HEK293 (cell line): ENCODE results near the gene MBP.
"Not testable (repeated sequence)": the region's sequence is repeated elsewhere in the genome, so short reads cannot be mapped to it uniquely, and the experiment has no call there.

Source experiments
- CTCF ChIA-PET: fragments of 350-600 bp; formaldehyde crosslinking; extraction: SDS; loops from one replicate; lab custom pipeline; 2021; ENCODE audit warnings: antibody characterized with exemption; lab: Yijun Ruan, JAX
- POLR2A ChIA-PET: fragments of 300-600 bp; formaldehyde crosslinking; extraction: SDS; loops from one replicate; lab custom pipeline; 2020; ENCODE audit warnings: antibody characterized with exemption, inconsistent platforms; lab: Yijun Ruan, JAX
- H3K27ac ChIP-seq: fragments of 200-500 bp; sonication (Bioruptor generic); 2 replicates; pipeline ENCODE4 v1.5.1; 2014; ENCODE audit warnings: low read depth, low read length, control low read depth, inconsistent platforms; ENCODE audit errors: extremely low read depth
- H3K36me3 ChIP-seq, 2 experiments: fragments of 200-500 bp in 1 of 2; sonication (Bioruptor generic) in 1 of 2; 1 replicate in 1 of 2; 2 replicates in 1 of 2; pipeline ENCODE4 v1.5.1; 2014 to 2017; ENCODE audit warnings: inconsistent platforms in 2 of 2, low read length in 2 of 2; ENCODE audit not compliant: control insufficient read depth in 2 of 2, insufficient read depth in 1 of 2
- H3K4me1 ChIP-seq: fragments of 200-500 bp; sonication (Bioruptor generic); 2 replicates; pipeline ENCODE4 v1.5.1; 2014; ENCODE audit warnings: mild to moderate bottlenecking, low read length, inconsistent platforms; ENCODE audit not compliant: control insufficient read depth, insufficient read depth
- H3K4me3 ChIP-seq: 2 replicates; pipeline ENCODE4 v1.5.1; 2011; ENCODE audit warnings: low read depth, mild to moderate bottlenecking, control low read depth, low read length, moderate library complexity
- H3K9me3 ChIP-seq: fragments of 200-500 bp; sonication (Bioruptor generic); 2 replicates; pipeline ENCODE4 v1.5.1; 2014; ENCODE audit warnings: low read depth, low read length, inconsistent platforms; ENCODE audit not compliant: control insufficient read depth, insufficient read depth
- IKZF3 ChIP-seq: fragments of 450-650 bp; IDR thresholded peaks from 2 replicates; pipeline ENCODE4 v1.5.0; 2018; ENCODE audit warnings: missing biosample characterization, mild to moderate bottlenecking, missing genetic modification characterization, moderate library complexity
- KLF8 ChIP-seq: fragments of 450-650 bp; formaldehyde crosslinking; IDR thresholded peaks from 2 replicates; pipeline ENCODE4 v1.5.1; 2016; ENCODE audit warnings: missing biosample characterization, missing genetic modification characterization
- KLF9 ChIP-seq: fragments of 450-650 bp; formaldehyde crosslinking; IDR thresholded peaks from 2 replicates; pipeline ENCODE4 v1.5.1; 2016; ENCODE audit warnings: missing biosample characterization, missing genetic modification characterization, low read depth
- MEIS1 ChIP-seq: sonication (generic); formaldehyde crosslinking; IDR thresholded peaks from 2 replicates; pipeline ENCODE4 v1.8.1; 2022; ENCODE audit warnings: missing genetic modification reagents, mild to moderate bottlenecking, borderline replicate concordance
- SCRT2 ChIP-seq: fragments of 450-650 bp; formaldehyde crosslinking; IDR thresholded peaks from 2 replicates; pipeline ENCODE4 v1.5.1; 2016; ENCODE audit warnings: missing biosample characterization, missing genetic modification characterization
- YY2 ChIP-seq: fragments of 450-650 bp; formaldehyde crosslinking; IDR thresholded peaks from 2 replicates; pipeline ENCODE4 v1.5.1; 2016; ENCODE audit warnings: missing biosample characterization, missing genetic modification characterization
- ZNF140 ChIP-seq: fragments of 450-650 bp; formaldehyde crosslinking; IDR thresholded peaks from 2 replicates; pipeline ENCODE4 v1.5.1; 2016; ENCODE audit warnings: missing biosample characterization, missing genetic modification characterization
- ZNF19 ChIP-seq: fragments of 450-650 bp; formaldehyde crosslinking; IDR thresholded peaks from 2 replicates; pipeline ENCODE4; 2016; ENCODE audit warnings: missing biosample characterization, missing genetic modification characterization, low read depth
- ZNF280C ChIP-seq: fragments of 450-650 bp; formaldehyde crosslinking; IDR thresholded peaks from 2 replicates; pipeline ENCODE4 v1.5.1; 2016; ENCODE audit warnings: missing biosample characterization, missing genetic modification characterization
- ZNF341 ChIP-seq: fragments of 450-650 bp; formaldehyde crosslinking; IDR thresholded peaks from 2 replicates; pipeline ENCODE4; 2016; ENCODE audit warnings: low read depth, missing biosample characterization, missing genetic modification characterization
- ZNF391 ChIP-seq: fragments of 450-650 bp; formaldehyde crosslinking; IDR thresholded peaks from 2 replicates; pipeline ENCODE4 v1.5.1; 2016; ENCODE audit warnings: low read depth, missing biosample characterization, missing genetic modification characterization, borderline replicate concordance
- ZNF544 ChIP-seq: fragments of 450-650 bp; formaldehyde crosslinking; IDR thresholded peaks from 2 replicates; pipeline ENCODE4 v1.5.0; 2017; ENCODE audit warnings: missing biosample characterization, missing genetic modification characterization
- ZNF560 ChIP-seq: fragments of 450-650 bp; formaldehyde crosslinking; IDR thresholded peaks from 2 replicates; pipeline ENCODE4 v1.5.1; 2017; ENCODE audit warnings: missing biosample characterization, missing genetic modification characterization, borderline replicate concordance
- ZNF621 ChIP-seq: fragments of 450-650 bp; formaldehyde crosslinking; IDR thresholded peaks from 2 replicates; pipeline ENCODE4 v1.5.1; 2017; ENCODE audit warnings: missing biosample characterization, missing genetic modification characterization
- ZNF629 ChIP-seq: fragments of 450-650 bp; formaldehyde crosslinking; IDR thresholded peaks from 2 replicates; pipeline ENCODE4 v1.5.1; 2017; ENCODE audit warnings: missing biosample characterization, missing genetic modification characterization
- ZNF639 ChIP-seq: fragments of 450-650 bp; formaldehyde crosslinking; IDR thresholded peaks from 2 replicates; pipeline ENCODE4 v1.5.1; 2016; ENCODE audit warnings: missing biosample characterization, missing genetic modification characterization
- ZNF837 ChIP-seq: fragments of 450-650 bp; formaldehyde crosslinking; IDR thresholded peaks from 2 replicates; pipeline ENCODE4 v1.5.1; 2016; ENCODE audit warnings: missing biosample characterization, missing genetic modification characterization
- TF ChIP-seq, protein P1 (sequence below): fragments of 450-650 bp; formaldehyde crosslinking; IDR thresholded peaks from 2 replicates; pipeline ENCODE4 v1.5.1; 2017; ENCODE audit warnings: missing biosample characterization, missing genetic modification characterization

Gene MBP

DNA sequence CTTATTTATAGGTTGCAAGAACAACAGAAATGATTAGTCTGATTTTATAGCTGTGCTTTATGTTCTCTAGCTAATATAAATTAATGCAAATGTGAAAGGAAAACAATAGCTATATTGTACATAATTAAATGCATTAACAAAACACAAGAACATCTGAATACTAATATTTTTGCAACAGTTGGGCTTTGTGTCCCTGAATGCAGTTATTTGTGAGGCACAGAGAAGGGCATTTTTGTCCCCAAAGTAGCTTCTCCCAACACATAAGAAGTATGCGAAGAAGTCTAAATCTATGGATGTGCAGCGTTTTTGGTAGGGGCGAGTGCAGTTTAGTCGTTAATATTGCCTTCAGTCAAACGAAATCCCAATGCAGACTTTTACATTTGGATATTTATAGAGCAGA lies 110.0 kb downstream of the MBP start:
- no peaks in the 10 kb centered on the region for H3K9me3 ChIP-seq
- CTCF ChIA-PET = interaction anchor here (0.6 kb wide), 2 partner anchors 100 to 168 kb away, joined by 3 read pairs; no protein-coding TSS in a partner anchor
- no peaks in the 10 kb centered on the region for H3K4me1 ChIP-seq
- POLR2A ChIA-PET = no interaction called here
- no peak overlapping the region for H3K4me3 ChIP-seq
- no peaks in the 10 kb centered on the region for H3K36me3 ChIP-seq
- no peak overlapping the region for H3K27ac ChIP-seq
- no peak for TF ChIP-seq YY2 (tag by site-specific recombination)
- TF ChIP-seq IKZF3 (tag by site-specific recombination) = no peak
- no peak for TF ChIP-seq ZNF280C (tag by site-specific recombination)
- no peak for TF ChIP-seq KLF8 (tag by site-specific recombination)
- TF ChIP-seq ZNF629 (tag by site-specific recombination) = no peak

DNA sequence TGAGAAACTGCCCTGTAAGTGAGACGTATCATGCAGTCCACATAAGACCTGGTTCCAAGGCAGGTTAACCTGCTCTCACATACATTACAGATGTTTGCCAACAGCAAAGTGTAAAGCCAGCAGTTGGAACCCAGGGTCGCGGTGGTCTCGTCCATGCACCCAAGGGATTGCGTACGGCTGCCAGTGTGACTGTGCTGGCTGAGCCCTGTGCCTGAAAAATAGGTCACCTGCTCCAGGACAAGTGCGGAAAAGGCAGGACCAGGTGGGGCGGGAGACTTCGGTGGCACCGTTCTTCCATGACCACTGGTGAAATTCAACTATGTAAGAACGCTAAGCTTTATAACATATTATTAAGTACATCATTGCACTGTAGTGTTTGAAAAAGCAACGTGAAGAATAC lies 110.5 kb downstream of the MBP start:
- CTCF ChIA-PET = no interaction called here
- H3K36me3 ChIP-seq = no peaks in the 10 kb centered on the region
- H3K4me1 ChIP-seq = no peaks in the 10 kb centered on the region
- H3K27ac ChIP-seq = no peak overlapping the region
- TF ChIP-seq ZNF621 (tag by site-specific recombination) = no peak
- no peak for TF ChIP-seq SCRT2 (tag by site-specific recombination)
- TF ChIP-seq ZNF837 (tag by site-specific recombination) = no peak
- TF ChIP-seq, all 188 proteins: peak for 0
- no peaks in the 10 kb centered on the region for H3K9me3 ChIP-seq
- H3K4me3 ChIP-seq = no peak overlapping the region
- POLR2A ChIA-PET = no interaction called here

DNA sequence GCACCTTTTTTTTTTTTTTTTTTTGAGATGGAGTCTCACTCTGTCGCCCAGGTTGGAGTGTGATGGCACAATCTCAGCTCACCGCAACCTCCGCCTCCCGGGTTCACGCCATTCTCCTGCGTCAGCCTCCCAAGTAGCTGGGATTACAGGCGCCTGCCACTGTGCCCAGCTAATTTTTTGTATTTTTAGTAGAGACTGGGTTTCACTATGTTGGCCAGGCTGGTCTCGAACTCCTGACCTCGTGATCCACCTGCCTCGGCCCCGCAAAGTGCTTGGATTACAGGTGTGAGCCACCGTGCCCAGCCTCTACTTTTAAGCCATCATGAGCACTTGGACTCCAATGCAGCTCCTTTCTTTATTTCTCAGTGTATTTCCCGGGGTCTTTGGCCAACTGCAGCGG lies 111.1 kb downstream of the MBP start:
- H3K36me3 ChIP-seq, CTCF ChIA-PET, H3K4me3 ChIP-seq, H3K4me1 ChIP-seq, POLR2A ChIA-PET, H3K9me3 ChIP-seq, H3K27ac ChIP-seq: not testable (repeated sequence)

DNA sequence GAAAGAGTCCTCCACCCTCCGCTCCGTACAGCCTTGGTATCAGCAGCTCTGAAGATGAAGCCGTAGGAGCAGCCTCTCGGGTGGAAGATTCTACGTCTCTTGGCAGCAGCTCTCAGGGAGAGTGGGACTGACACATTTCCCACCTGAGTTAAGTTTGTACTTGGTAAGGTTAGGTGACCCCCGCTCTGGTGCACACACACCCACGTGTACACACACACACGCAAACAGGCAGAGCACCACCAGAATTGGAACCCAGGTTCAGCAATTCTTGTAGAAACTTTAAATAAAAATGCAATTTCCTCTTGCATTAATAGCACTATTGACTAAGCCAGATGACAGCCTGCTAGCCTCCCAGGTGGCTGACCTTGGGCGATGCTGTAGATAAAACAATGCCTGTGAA lies 111.5 kb downstream of the MBP start:
- Histone ChIP-seq H3K9me3 (no peaks in the 10 kb centered on the region), H3K27ac (no peak overlapping the region), H3K36me3 (peaks cover 0 to 7% of the 10 kb centered on the region in 2 experiments; a peak in 1 of 3 replicates), H3K4me3 (no peak overlapping the region), H3K4me1 (no peaks in the 10 kb centered on the region)
- TF ChIP-seq ZNF341 (tag by site-specific recombination) (no peak), ZNF391 (tag by site-specific recombination) (no peak), ZNF544 (tag by site-specific recombination) (no peak), ZNF560 (tag by site-specific recombination) (no peak), ZNF19 (tag by site-specific recombination) (no peak), KLF9 (no peak), ZNF140 (tag by site-specific recombination) (no peak), MEIS1 (CRISPR knock-in tag) (no peak), ZNF639 (no peak)
- TF ChIP-seq, protein P1, sequence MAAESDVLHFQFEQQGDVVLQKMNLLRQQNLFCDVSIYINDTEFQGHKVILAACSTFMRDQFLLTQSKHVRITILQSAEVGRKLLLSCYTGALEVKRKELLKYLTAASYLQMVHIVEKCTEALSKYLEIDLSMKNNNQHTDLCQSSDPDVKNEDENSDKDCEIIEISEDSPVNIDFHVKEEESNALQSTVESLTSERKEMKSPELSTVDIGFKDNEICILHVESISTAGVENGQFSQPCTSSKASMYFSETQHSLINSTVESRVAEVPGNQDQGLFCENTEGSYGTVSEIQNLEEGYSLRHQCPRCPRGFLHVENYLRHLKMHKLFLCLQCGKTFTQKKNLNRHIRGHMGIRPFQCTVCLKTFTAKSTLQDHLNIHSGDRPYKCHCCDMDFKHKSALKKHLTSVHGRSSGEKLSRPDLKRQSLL (tag by site-specific recombination) = no peak
- POLR2A ChIA-PET = no interaction called here
- CTCF ChIA-PET = no interaction called here
